Fibroblast of the aortic adventitia (primary cell): ENCODE measurements around the gene SCN1B. TPM values are rescaled to one million over a fixed set of nuclear protein-coding genes. Genes with fewer than 3 reads are reported as not detected.
"Not testable (repeated sequence)": the region's sequence is repeated elsewhere in the genome, so short reads cannot be mapped to it uniquely, and the experiment has no call there.

Source experiments
- DNase-seq: peaks from one replicate; pipeline ENCODE4 v3.0.0-alpha.2; 2010; ENCODE audit warnings: low read depth
- H3K4me3 ChIP-seq: 2 replicates; pipeline ENCODE4 v1.5.1; 2011; ENCODE audit warnings: low read depth, mild to moderate bottlenecking, control low read depth, low read length, moderate library complexity
- CTCF ChIP-seq: IDR thresholded peaks from 2 replicates; pipeline ENCODE4 v1.5.1; 2011; ENCODE audit warnings: mild to moderate bottlenecking, low read length, control low read depth, inconsistent platforms; ENCODE audit not compliant: insufficient read depth
- total RNA-seq: library from RNA; depleted of rRNA; stranded (reverse); fragments of >200 nt; gene quantifications from 2 replicates; pipeline ENCODE4 v1.2.3, GENCODE V29; 2012; ENCODE audit warnings: low replicate concordance

SCN1B gene
- total RNA-seq, 1 donor = 7.0 TPM

GRCh38 chr19:34997071-34997617, 33.1 kb upstream of the SCN1B start:
- TF ChIP-seq CTCF = no peak
- H3K4me3 ChIP-seq = no peak overlapping the region
- no peak for DNase-seq

GRCh38 chr19:34998224-34998623, 32.0 kb upstream of the SCN1B start:
- not testable (repeated sequence) for DNase-seq, H3K4me3 ChIP-seq

GRCh38 chr19:34998777-34999497, 31.3 kb upstream of the SCN1B start:
- no peak for DNase-seq
- no peak for TF ChIP-seq CTCF

GRCh38 chr19:34999498-35000337, 30.6 kb upstream of the SCN1B start, which contains the start of gene GRAMD1A:
Gene GRAMD1A, plus strand, starts transcription at chr19:35000323. Its CDS starts 156 bp downstream, at chr19:35000479.
- H3K4me3 ChIP-seq = peak within 1 kb of the TSS; percentile 77
- no peak for TF ChIP-seq CTCF
- DNase-seq = peak; percentile 83

More at GRCh38 chr19:34998777-34999497, 31.3 kb upstream of the SCN1B start:
- peak overlapping the region; percentile 77 for H3K4me3 ChIP-seq

GRCh38 chr19:35000338-35000646, 30.0 kb upstream of the SCN1B start:
- DNase-seq = no peak

GRCh38 chr19:35000647-35001501, 29.4 kb upstream of the SCN1B start:
- DNase-seq = peak; percentile 41
- peak overlapping the region; percentile 77 for H3K4me3 ChIP-seq
- no peak for TF ChIP-seq CTCF

More at GRCh38 chr19:35000338-35000646, 30.0 kb upstream of the SCN1B start:
- peak overlapping the region; percentile 77 for H3K4me3 ChIP-seq
- no peak for TF ChIP-seq CTCF
